A204.1 (cell line): ENCODE measurements around the gene C9orf40.

Source experiments
- FAIRE-seq: peaks from 2 replicates; lab custom pipeline; 2012; peaks lifted over from hg19 to GRCh38; lab: Jason Lieb, UNC

The C9orf40 gene

GRCh38 chr9:74952201-74953151 is at the start of gene C9orf40:
TSS of gene C9orf40 (minus strand) at chr9:74952912. CDS start at chr9:74952611, 301 bp downstream.
- FAIRE-seq: no peak

GRCh38 chr9:75001719-75002421 is 49.2 kb upstream of the C9orf40 start:
- FAIRE-seq: peak; percentile 97

DNA sequence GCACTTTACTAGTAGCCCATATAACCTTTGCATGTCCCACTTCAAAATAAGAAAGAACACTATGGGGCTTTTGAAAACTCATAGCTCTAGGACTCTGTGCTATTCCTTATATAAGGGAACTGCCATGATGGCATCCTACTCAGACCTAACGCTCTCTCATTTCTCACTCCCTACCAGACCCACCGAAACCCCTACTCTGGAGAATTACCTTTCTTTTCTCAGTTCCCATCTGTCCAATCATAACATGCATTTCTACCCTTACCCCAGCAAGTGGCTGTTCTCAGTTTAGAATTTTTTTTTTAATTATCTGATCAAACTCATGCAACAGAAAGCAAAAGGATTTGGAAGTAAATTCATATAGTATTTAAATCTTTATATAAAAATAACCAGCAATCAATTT is 48.1 kb upstream of the C9orf40 start:
- no peak for FAIRE-seq

DNA sequence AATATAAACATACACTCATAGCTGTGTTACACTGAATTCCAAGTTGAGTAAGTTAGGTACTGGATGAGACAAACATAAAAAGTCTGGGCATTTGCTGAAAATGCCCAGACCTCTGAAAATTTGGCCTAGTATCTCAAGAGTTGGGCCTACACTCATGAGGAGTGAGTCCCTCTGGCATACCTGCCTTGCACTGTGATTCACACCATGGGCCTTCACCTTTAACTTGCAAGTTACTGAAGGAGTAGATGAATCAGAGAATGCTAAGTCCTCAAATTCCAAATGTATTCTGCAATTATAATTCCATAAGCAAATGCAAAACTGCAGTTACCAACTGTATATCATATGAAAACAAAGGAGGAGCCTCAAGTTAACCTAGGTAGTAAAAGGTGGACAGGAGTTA is 32.3 kb upstream of the C9orf40 start:
- FAIRE-seq: no peak

GRCh38 chr9:74983709-74984108 is 31.0 kb upstream of the C9orf40 start:
- FAIRE-seq: no peak

- no peak for FAIRE-seq
Observed at GRCh38 chr9:74979844-74980243, 27.1 kb upstream of the C9orf40 start.

- FAIRE-seq: no peak
Observed at GRCh38 chr9:74977287-74977686, 24.6 kb upstream of the C9orf40 start.

DNA sequence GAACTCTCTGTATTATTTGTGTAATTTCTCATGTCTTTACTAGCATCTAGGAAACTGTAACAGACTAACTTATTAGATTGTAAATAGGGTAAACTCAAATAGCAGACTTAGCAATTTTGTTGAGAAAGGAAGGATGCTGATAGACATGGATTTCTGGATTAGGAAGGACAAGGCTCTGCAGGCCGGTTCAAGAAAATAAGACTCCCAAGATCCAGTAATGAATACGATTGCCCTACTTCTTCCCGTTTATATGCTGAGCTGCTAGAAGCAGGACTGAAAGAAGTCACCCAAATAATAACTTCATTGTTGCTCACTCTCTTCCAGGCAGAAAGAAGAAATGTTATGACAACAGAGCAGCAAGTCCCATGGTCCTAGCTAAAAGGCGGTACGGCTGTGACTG is 22.8 kb upstream of the C9orf40 start:
- no peak for FAIRE-seq

DNA sequence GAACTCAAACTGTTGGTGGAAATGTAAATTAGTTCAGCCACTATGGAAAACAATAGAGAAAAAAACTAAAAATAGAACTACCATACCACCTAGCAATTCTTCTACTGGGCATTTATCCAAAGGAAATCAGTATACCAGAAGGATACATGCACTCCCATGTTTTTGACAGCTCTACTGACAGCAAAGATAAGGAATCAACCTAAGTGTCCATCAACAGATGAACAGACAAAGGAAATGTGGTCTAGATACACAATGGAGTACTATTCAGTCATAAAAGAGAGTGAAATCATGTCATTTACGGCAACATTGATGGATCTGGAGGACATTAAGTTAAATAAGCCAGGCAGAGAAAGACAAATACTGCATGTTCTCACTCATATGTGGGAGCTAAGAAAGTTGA is 21.8 kb upstream of the C9orf40 start:
- FAIRE-seq: no peak

DNA sequence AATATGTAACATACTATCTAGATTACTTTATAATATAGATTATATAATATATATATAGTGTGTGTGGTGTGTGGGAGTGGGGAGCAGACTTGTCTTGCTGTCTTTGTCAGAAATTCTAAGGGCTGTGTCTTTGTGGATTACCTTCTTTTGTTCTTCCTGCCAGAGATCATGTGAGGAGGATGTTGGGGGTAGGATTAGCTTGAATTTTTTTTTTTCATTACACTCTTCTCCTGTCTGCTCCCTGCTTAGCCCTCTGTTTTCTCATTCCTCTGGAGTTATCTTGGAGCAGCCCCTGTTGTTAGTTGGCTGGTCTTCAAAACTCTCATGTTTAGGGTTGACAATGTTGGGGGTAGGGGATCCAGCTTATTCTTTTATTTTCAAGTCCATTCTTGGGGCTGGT is 21.0 kb upstream of the C9orf40 start:
- no peak for FAIRE-seq

GRCh38 chr9:74963056-74963455 is 10.3 kb upstream of the C9orf40 start:
- FAIRE-seq: no peak

GRCh38 chr9:74961496-74961895 is 8.8 kb upstream of the C9orf40 start:
- FAIRE-seq: no peak

- no peak for FAIRE-seq
Observed at GRCh38 chr9:74960561-74960960, 7.8 kb upstream of the C9orf40 start.

DNA sequence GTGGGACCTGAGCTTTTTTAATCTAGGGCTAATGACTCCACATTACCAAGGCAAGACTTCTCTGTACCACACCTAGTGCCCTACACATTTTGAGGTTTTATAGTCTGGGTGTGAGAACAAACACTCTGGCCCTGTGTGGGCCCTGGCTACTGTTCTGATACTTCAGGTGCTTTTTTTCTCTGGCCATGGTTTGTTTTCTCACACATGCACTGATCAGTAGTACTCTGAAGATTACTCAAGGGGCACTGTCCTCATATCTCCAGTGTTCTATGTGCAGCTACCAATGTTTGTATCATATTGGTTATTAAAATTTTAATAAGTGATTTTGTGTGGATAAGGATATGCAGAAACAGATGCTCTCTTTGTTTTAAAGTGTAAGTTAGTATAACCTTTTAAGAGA is 5.9 kb upstream of the C9orf40 start:
- no peak for FAIRE-seq

DNA sequence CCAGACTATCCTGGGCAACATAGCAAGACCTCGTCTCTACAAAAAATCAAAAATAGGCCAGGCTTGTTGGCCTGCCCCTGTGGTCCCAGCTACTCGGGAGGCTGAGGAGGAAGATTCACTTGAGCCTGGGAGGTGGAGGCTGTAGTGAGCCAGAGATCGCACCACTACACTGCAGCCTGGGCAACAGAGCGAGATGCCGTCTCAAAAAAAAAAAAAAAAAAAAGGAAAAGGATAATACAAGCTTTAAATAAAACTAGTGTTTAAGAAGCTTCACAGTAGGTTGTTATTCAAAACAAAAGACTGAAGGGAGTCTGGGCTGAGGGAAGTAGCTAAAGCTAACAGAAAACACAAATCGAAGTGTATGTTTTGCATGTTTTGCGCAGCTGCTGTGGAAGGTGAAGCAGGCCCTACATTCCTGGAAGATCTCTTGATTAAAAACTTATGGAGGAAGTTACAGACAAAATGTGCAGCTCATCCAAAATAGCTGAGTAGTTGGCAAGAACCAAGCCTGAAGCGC is 581 bp upstream of the C9orf40 start:
- no peak for FAIRE-seq

GRCh38 chr9:74951725-74952151 is 974 bp downstream of the C9orf40 start:
- FAIRE-seq: no peak

DNA sequence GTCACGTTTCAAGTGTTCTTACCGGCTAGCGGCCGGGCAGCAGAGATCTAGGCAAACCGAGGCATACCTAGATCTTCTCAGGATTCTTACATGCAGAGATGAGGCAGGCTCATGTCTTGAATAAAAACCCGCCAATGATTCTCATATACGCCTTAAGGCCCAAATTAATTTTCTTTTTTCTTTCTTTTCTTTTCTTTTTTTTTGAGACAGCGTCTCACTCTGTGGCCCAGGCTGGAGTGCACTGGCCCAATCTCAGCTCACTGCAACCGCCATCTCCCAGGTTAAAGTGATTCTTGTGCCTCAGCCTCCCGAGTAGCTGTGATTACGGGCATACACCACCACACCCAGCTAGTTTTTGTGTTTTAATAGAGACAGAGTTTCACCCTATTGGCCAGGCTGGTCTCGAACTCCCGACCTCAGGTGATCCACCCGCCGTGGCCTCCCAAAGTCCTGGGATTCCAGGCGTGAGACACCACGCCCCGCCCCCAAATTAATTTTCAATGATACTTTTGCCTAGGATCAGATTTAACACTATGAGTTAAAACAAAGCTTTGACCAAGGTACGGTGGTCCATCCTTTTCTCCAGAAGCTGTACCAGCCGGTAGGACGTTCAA is 1.5 kb downstream of the C9orf40 start:
- no peak for FAIRE-seq

GRCh38 chr9:74949859-74950855 is 2.6 kb downstream of the C9orf40 start:
- no peak for FAIRE-seq

DNA sequence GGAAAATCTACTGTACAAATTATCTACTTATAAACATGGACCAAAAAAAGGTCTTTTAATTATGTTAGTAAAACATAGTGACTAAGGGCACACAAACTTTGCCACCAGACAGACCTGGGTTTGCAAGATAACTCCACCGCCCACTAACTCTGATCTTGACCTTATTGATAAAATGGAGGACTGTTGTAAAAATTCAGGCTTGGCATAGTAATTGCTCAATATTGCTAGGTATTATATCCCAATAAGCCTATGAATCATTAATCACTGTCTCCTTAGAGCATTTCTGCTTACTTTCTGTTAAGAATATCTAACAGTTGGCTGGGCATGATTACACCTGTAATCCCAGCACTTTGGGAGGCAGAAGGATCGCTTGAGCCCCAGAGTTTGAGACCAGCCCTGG is 3.8 kb downstream of the C9orf40 start:
- no peak for FAIRE-seq

DNA sequence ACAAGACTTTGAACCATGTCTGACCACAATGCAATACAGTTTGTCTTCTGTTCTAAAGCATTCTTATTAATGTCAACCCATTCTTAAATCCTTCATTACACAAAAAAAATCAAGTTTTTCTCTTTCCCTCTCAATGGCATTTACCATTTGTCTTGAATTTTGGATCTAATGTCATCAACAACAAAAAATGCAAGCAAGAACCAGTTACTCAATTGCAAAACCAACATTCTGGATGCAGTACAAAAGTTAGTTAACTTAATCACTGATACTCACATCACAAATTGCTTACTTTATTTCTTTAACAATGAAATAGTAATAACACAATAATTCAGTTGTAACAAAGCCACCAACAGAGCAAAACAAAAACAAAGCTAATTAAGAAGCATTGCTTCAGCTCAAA is 6.0 kb downstream of the C9orf40 start:
- FAIRE-seq: no peak

DNA sequence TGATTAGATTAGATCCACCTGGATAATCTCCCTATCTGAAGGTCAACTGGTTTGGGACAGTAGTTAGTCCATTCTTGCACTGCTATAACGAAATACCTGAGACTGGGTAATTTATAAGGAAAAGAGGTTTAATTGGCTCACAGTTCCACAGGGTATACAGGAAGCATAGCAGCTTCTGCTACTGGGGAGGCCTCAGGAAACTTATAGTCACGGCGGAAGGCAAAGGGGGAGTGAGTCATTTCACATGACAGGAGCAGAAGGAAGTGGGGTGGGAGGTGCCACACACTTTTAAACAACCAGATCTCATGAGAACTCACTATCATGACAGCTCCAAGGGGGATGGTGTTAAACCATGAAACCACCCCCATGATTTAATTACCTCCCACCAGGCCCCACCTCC is 9.9 kb downstream of the C9orf40 start:
- no peak for FAIRE-seq

GRCh38 chr9:74940600-74940999 is 12.1 kb downstream of the C9orf40 start:
- no peak for FAIRE-seq
